AG10803 (cell line): ENCODE measurements around the gene RAD51B.

Experiments used
- DNase-seq: peaks from one replicate; pipeline ENCODE4 v3.0.0; 2010; ENCODE audit warnings: low read depth
- H3K4me3 ChIP-seq: 2 replicates; pipeline ENCODE4 v1.5.1; 2011; ENCODE audit warnings: mild to moderate bottlenecking, low read length, control low read depth
- CTCF ChIP-seq: conservative IDR thresholded peaks from 2 replicates; pipeline ENCODE4 v1.5.1; 2011; ENCODE audit warnings: mild to moderate bottlenecking, low read length, control low read depth, inconsistent platforms

The RAD51B gene

DNA sequence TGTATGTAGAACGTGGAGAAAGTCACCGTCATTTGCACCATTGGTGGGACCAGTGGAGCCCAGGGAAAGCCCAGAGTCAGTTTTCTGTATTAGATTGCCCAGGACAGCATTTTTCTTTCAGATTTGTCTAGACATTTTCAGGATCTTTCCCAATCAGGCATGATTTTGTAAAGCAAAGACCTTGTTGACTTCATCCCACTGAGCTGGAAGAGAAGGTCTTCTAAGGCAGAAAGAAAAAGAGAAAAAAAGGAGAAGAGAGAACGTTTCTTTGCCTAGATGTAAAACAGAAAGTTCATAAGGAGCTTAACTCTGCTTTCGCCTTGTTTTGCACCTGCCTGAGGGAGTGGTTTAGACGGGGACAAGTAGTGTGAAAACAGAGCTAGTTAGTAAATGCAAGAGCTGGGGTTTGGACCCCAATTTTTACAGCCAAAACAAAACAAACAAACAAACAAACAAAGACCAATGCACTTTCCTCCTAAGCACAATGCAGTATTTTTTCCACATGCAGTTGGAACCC, 700.1 kb downstream of the RAD51B start:
- DNase-seq = no peak
- no peak for TF ChIP-seq CTCF
- H3K4me3 ChIP-seq = no peak overlapping the region

DNA sequence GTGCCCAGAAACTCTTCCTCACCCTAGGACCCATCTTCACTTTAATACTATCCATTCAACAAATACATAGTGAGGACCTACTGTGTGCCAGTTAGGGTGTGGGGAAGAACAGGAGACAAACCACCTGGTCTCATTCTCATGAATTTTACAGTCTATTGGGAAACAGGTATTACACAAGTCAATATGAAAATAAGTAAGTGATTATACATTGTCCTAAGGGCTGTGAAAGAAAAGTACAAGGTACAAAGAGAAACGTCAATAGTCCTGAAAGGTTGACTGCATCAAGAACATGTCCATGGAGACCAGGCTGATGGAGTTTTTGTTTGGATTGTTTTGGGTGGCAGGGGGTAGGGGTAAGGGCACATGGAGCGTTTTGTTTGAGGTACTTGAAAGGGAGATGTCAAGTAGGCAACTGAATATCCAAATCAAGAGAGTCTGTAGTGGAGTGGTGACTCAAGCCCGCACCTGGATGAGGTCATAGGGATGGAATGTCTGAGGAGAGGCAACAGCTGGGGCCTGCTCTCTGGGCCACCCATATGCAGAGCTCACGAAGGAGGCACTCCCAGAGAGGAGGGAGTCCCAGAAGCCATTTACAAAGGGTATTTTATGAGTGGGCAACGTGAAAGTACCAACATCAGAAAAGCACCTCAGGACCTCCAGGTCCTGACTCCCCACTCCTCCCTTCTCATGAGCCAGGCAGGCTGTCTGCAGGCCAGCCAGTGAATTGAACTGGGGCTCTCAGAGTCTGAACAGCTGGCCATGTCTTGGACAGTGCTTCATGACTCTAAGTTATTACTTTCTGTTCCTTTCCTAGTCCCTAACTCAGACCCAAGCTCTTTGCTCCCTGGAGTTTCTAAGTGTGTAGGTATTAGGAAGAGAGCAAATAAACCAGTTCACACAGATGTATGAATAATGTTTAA, 701.3 kb downstream of the RAD51B start:
- H3K4me3 ChIP-seq = no peak overlapping the region
- no peak for DNase-seq
- no peak for TF ChIP-seq CTCF

- no peak overlapping the region for H3K4me3 ChIP-seq
- no peak for TF ChIP-seq CTCF
- no peak for DNase-seq
Observed at GRCh38 chr14:68521557-68521901, 702.0 kb downstream of the RAD51B start.

DNA sequence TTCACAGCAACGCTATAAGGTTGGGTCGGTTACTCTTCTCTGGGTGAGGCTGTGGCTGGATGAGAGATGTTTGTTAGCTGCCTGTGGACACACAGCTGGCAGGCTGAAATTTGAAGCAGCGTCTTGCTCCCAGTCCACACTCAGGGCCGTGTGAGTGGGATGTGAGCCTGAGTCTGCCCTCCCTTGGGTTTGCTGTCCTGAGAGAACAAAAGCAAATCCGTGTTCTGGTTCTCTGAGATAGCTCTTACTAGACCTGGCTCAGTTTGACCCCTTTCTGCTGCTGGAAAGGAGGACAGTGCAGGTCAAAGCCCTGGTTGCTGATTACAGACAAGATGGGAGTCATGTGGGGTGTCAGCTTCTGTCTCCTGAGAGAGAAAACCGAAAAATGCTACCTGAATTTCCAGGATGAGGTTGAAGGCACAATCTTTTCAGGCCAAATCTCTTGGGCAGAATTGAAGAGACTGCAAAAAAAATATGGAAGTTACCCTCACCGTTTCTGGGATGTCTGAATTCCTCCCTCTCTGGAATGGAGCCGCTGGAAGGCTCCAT, 702.5 kb downstream of the RAD51B start:
- no peak for TF ChIP-seq CTCF
- no peak overlapping the region for H3K4me3 ChIP-seq
- no peak for DNase-seq

DNA sequence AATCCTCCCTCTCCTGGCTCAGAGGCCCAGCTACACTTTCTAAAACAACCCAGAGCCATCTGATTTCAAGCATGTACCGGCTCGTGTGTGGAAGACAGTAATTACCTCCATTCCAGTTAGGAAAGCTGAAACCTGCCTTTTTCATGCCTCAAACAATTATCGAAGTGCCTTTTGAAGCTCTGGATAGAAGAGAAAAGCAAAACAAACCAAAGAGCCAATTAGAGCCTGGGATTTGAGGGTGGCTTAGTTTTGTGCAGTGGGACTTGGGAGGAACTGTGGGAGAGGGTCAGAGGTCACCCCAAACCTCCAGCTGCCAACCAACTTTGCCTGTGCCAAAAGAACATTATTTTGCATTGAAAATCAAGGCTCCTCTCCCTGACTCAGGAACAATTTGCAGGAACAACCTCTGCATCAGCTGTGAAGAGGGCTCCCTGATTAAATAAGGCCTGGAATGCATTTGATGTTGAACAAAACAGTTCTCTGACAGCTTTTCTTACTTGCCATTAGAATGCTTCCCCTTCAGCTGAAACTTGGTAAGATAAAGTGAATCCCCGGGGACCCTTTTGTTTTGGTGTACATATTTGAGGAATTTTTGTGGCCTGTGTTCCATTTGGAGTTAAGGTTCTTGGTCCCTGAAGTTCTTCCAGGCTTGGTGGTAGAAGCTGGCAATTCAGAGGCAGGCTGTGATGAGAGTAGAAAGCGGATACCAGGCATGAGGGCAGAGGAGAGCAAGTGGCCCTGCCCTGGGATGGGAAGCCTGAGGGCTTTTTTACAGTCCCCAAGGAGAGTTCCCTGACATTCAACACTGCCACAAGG, 703.1 kb downstream of the RAD51B start:
- DNase-seq = peak; percentile 85
- peak; percentile 35 for TF ChIP-seq CTCF
- no peak overlapping the region for H3K4me3 ChIP-seq

GRCh38 chr14:68523326-68523610, 703.7 kb downstream of the RAD51B start:
- no peak for DNase-seq
- TF ChIP-seq CTCF = no peak
- H3K4me3 ChIP-seq = no peak overlapping the region
